Endothelial cell of umbilical vein (primary cell): ENCODE data around the gene TAF1L. TPM values are rescaled to one million over a fixed set of nuclear protein-coding genes. Genes with fewer than 3 reads are reported as not detected.

ENCODE experiments used
- BruUV-seq: library from RNA; stranded (reverse); fragments of 400-500 nt; replicated peaks from 2 replicates; lab custom pipeline; 2021; lab: Mats Ljungman, UMichigan
- CTCF ChIA-PET: fragments of 300-600, 350-600 bp; sonication (Branson Sonifier 250); formaldehyde crosslinking; loops from one replicate; lab custom pipeline; 2021; ENCODE audit warnings: antibody characterized with exemption, inconsistent platforms; lab: Charles Lee
- POLR2A ChIA-PET: fragments of 300-600, 350-600 bp; sonication (Branson Sonifier 250); formaldehyde crosslinking; loops from one replicate; lab custom pipeline; 2021; ENCODE audit warnings: antibody characterized with exemption, inconsistent platforms; lab: Charles Lee
- DNase-seq: peaks from one replicate; pipeline ENCODE4 v3.0.0-alpha.2; 2011; ENCODE audit warnings: low read depth, low spot score
- FAIRE-seq: peaks from 2 replicates; lab custom pipeline; 2011; peaks lifted over from hg19 to GRCh38; lab: Jason Lieb, UNC
- H2AFZ ChIP-seq: 2 replicates; pipeline ENCODE4 v1.6.0; 2012; ENCODE audit warnings: low read depth, low read length, control low read depth, inconsistent platforms
- H3K27ac ChIP-seq: 2 replicates; pipeline ENCODE4 v1.5.1; 2011; ENCODE audit warnings: low read depth, mild to moderate bottlenecking, control low read depth, low read length, moderate library complexity; ENCODE audit not compliant: insufficient read depth
- H3K27me3 ChIP-seq, 2 experiments: 2 replicates each; pipeline versions ENCODE4 v1.6.0 to v1.6.1; 2011; ENCODE audit warnings: low read length in 2 of 2, mixed read lengths in 1 of 2; ENCODE audit not compliant: control insufficient read depth in 2 of 2, insufficient read depth in 2 of 2
- H3K36me3 ChIP-seq, 2 experiments: 2 replicates in 1 of 2; 3 replicates in 1 of 2; pipeline ENCODE4 v1.5.1; 2011; ENCODE audit warnings: low read length in 2 of 2, mild to moderate bottlenecking in 1 of 2, moderate library complexity in 1 of 2; ENCODE audit not compliant: control insufficient read depth in 2 of 2, insufficient read depth in 2 of 2; ENCODE audit errors: extremely low read depth in 1 of 2
- H3K4me1 ChIP-seq: 3 replicates; pipeline ENCODE4 v1.5.1; 2011; ENCODE audit warnings: mild to moderate bottlenecking, low read length; ENCODE audit not compliant: control insufficient read depth, insufficient read depth; ENCODE audit errors: extremely low read depth
- H3K4me2 ChIP-seq: 2 replicates; pipeline ENCODE4 v1.6.1; 2011; ENCODE audit warnings: low read length, control low read depth, mixed read lengths; ENCODE audit not compliant: insufficient read depth
- H3K4me3 ChIP-seq, 3 experiments: fragments of 200-600 bp in 1 of 3; sonication (generic), shearing (Covaris generic) in 1 of 3; replicated peaks in 1 of 3; 2 replicates each; pipeline ENCODE4 v1.5.1; 2011 to 2016; ENCODE audit warnings: control low read depth in 3 of 3, low read length in 3 of 3, mild to moderate bottlenecking in 2 of 3, inconsistent platforms in 1 of 3, low read depth in 1 of 3, moderate library complexity in 1 of 3; ENCODE audit not compliant: insufficient read depth in 1 of 3
- H3K79me2 ChIP-seq: 2 replicates; pipeline ENCODE4 v1.6.0; 2012; ENCODE audit warnings: low read length, inconsistent platforms; ENCODE audit not compliant: control insufficient read depth, insufficient read depth
- H3K9ac ChIP-seq: replicated peaks from 2 replicates; pipeline ENCODE3; 2011; ENCODE audit warnings: low read length, control low read depth; ENCODE audit not compliant: insufficient read depth; ENCODE audit errors: extremely low read depth
- H3K9me1 ChIP-seq: replicated peaks from 3 replicates; pipeline ENCODE4 v1.6.0; 2011; ENCODE audit warnings: mild to moderate bottlenecking, low read length; ENCODE audit not compliant: control insufficient read depth, insufficient read depth; ENCODE audit errors: extremely low read depth
- H3K9me3 ChIP-seq: replicated peaks from 2 replicates; pipeline ENCODE4 v1.5.1; 2012; ENCODE audit warnings: low read length, inconsistent platforms; ENCODE audit not compliant: control insufficient read depth, insufficient read depth
- H4K20me1 ChIP-seq: replicated peaks from 2 replicates; pipeline ENCODE3; 2011; ENCODE audit warnings: mild to moderate bottlenecking, low read length; ENCODE audit not compliant: control insufficient read depth, insufficient read depth; ENCODE audit errors: extremely low read depth
- CTCF ChIP-seq, 2 donors: IDR thresholded peaks; 1 replicate in 1 of 2; 2 replicates in 1 of 2; pipeline ENCODE4 v1.5.1; 2011; ENCODE audit warnings: low read length in 2 of 2, mild to moderate bottlenecking in 2 of 2, moderate library complexity in 2 of 2, control low read depth in 1 of 2, inconsistent platforms in 1 of 2, low read depth in 1 of 2; ENCODE audit not compliant: insufficient read depth in 1 of 2; ENCODE audit errors: extremely low read depth in 1 of 2
- EZH2 ChIP-seq: IDR thresholded peaks from 2 replicates; pipeline ENCODE4 v1.6.1; 2012; ENCODE audit warnings: borderline replicate concordance, low read depth, mild to moderate bottlenecking, moderate library complexity, low read length, inconsistent platforms; ENCODE audit not compliant: severe bottlenecking
- FOS ChIP-seq: IDR thresholded peaks from 2 replicates; pipeline ENCODE4 v1.6.1; 2011; ENCODE audit warnings: mild to moderate bottlenecking, low read length, moderate library complexity, borderline replicate concordance; ENCODE audit not compliant: insufficient read depth
- GATA2 ChIP-seq: IDR thresholded peaks from 2 replicates; pipeline ENCODE4 v1.7.0; 2011; ENCODE audit warnings: low read depth, mild to moderate bottlenecking, moderate library complexity, mixed read lengths, low read length; ENCODE audit not compliant: insufficient read length, insufficient read depth
- JUN ChIP-seq: IDR thresholded peaks from 2 replicates; pipeline ENCODE4 v1.6.1; 2011; ENCODE audit warnings: borderline replicate concordance, low read depth; ENCODE audit not compliant: insufficient read length, insufficient read depth
- MAX ChIP-seq: IDR thresholded peaks from 2 replicates; pipeline ENCODE4 v1.6.1; 2011; ENCODE audit not compliant: insufficient read depth, insufficient read length
- MYC ChIP-seq: IDR thresholded peaks from one replicate; pipeline ENCODE4 v1.6.1; 2011; ENCODE audit warnings: mild to moderate bottlenecking, low read depth, low read length
- POLR2A ChIP-seq: IDR thresholded peaks from 2 replicates; pipeline ENCODE4 v1.6.1; 2012; ENCODE audit warnings: low read depth, mild to moderate bottlenecking, control low read depth, low read length
- POLR2AphosphoS5 ChIP-seq: IDR thresholded peaks from 2 replicates; pipeline ENCODE4 v1.6.1; 2012; ENCODE audit warnings: low read depth, mild to moderate bottlenecking, control low read depth, low read length, moderate library complexity; ENCODE audit not compliant: insufficient read depth
- dilution Hi-C: fragments of 300-500 bp; cut with MboI; formaldehyde crosslinking; loops from one replicate; pipeline ENCODE4 v1.15.0; 2019; ENCODE audit warnings: low sequenced_read_pairs; ENCODE audit not compliant: extremely low pct_ligation_motif_present
- intact Hi-C: fragments of 100-400 bp; cut with micrococcal nuclease; formaldehyde crosslinking; loops from one replicate; pipeline ENCODE4 v1.10.0; 2022
- polyA plus RNA-seq, 4 experiments: library from polyadenylated mRNA; depleted of rRNA in 3 of 4; stranded (reverse) in 3 of 4; unstranded in 1 of 4; fragments of >200 nt; gene quantifications; 2 replicates each; pipeline versions ENCODE4 v1.2.1 to v1.2.3, GENCODE V29; 2011 to 2012; ENCODE audit warnings: missing spikeins in 1 of 4
- total RNA-seq: library from RNA; stranded (reverse); gene quantifications from 2 replicates; pipeline ENCODE4 v1.2.3, GENCODE V29; 2021

TAF1L gene
- total and polyA plus RNA-seq, 2 donors (not counting 3 experiments of a cell fraction or from before 2014, with no cell fraction given): not detected

GRCh38 chr9:32625320-32625719 is 10.1 kb downstream of the TAF1L start:
- Histone ChIP-seq H3K27me3 (peaks cover 0 to 5% of the 10 kb centered on the region in 2 experiments), H3K27ac (no peak overlapping the region), H3K9me1 (no peaks in the 10 kb centered on the region), H3K9me3 (no peaks in the 10 kb centered on the region), H3K4me1 (no peaks in the 10 kb centered on the region), H3K4me3 (no peak overlapping the region), H3K4me2 (no peak overlapping the region), H4K20me1 (no peaks in the 10 kb centered on the region), H3K36me3 (no peaks in the 10 kb centered on the region), H3K79me2 (no peaks in the 10 kb centered on the region), H2AFZ (no peak overlapping the region), H3K9ac (no peak overlapping the region)
- dilution Hi-C loops (no loop called here), intact Hi-C loops (no loop called here)
- no TSS peak for BruUV-seq
- no peak for TF ChIP-seq CTCF (IDR thresholded peaks at IDR 0.05; ENCODE audit: extremely low read depth in 1 of 2, insufficient read depth in 1 of 2, low read depth in 1 of 2, low read length in 2 of 2)
- no peak for TF ChIP-seq GATA2
- no peak for TF ChIP-seq MAX
- no peak for TF ChIP-seq EZH2
- ChIA-PET POLR2A (no interaction called here), CTCF (no interaction called here)
- FAIRE-seq (no peak), DNase-seq (no peak)

GRCh38 chr9:32622948-32623347 is 12.5 kb downstream of the TAF1L start:
- no peak overlapping the region for H2AFZ ChIP-seq
- no peak overlapping the region for H3K27ac ChIP-seq
- no peak overlapping the region for H3K4me3 ChIP-seq
- H3K4me2 ChIP-seq: no peak overlapping the region
- intact Hi-C loops: no loop called here
- H4K20me1 ChIP-seq: no peaks in the 10 kb centered on the region
- no peaks in the 10 kb centered on the region for H3K9me1 ChIP-seq
- DNase-seq: no peak
- FAIRE-seq: no peak
- TF ChIP-seq POLR2AphosphoS5: no peak
- no peak for TF ChIP-seq MYC
- no peak for TF ChIP-seq EZH2
- TF ChIP-seq JUN: no peak
- no peak for TF ChIP-seq MAX
- no peak for TF ChIP-seq POLR2A
- TF ChIP-seq GATA2: no peak
- TF ChIP-seq CTCF (IDR thresholded peaks at IDR 0.05; ENCODE audit: extremely low read depth in 1 of 2, insufficient read depth in 1 of 2, low read depth in 1 of 2, low read length in 2 of 2): no peak
- TF ChIP-seq FOS: no peak
- H3K4me1 ChIP-seq: no peaks in the 10 kb centered on the region
- CTCF ChIA-PET: interaction anchor here (0.8 kb wide), 1 partner anchor 41 kb away, joined by 4 read pairs; no protein-coding TSS in a partner anchor
- BruUV-seq: no TSS peak
- no peak overlapping the region for H3K9ac ChIP-seq
- H3K27me3 ChIP-seq: peaks cover 0 to 5% of the 10 kb centered on the region in 2 experiments
- no peaks in the 10 kb centered on the region for H3K36me3 ChIP-seq
- dilution Hi-C loops: no loop called here
- H3K9me3 ChIP-seq: no peaks in the 10 kb centered on the region
- POLR2A ChIA-PET: no interaction called here
- H3K79me2 ChIP-seq: no peaks in the 10 kb centered on the region
